Fibroblast of mammary gland (primary cell): ENCODE data around the gene USP2.

ENCODE experiments used
- DNase-seq: peaks from one replicate; pipeline ENCODE4 v3.0.0-alpha.2; 2010; ENCODE audit warnings: low read depth
- H3K4me3 ChIP-seq: 2 replicates; pipeline ENCODE4 v1.5.1; 2011; ENCODE audit warnings: low read depth, mild to moderate bottlenecking, low read length, moderate library complexity; ENCODE audit not compliant: control insufficient read depth
- CTCF ChIP-seq: conservative IDR thresholded peaks from 2 replicates; pipeline ENCODE4 v1.5.1; 2011; ENCODE audit warnings: low read depth, low read length, inconsistent platforms; ENCODE audit not compliant: control insufficient read depth, insufficient read depth

Gene USP2

GRCh38 chr11:119357074-119357473, 24.4 kb downstream of the USP2 start:
- DNase-seq = no peak
- H3K4me3 ChIP-seq = peak overlapping the region; percentile 61
- TF ChIP-seq CTCF = no peak

- peak; percentile 73 for DNase-seq
- peak overlapping the region; percentile 61 for H3K4me3 ChIP-seq
Observed at GRCh38 chr11:119356349-119357031, 25.0 kb downstream of the USP2 start.

GRCh38 chr11:119355091-119355843, 26.2 kb downstream of the USP2 start:
- no peak for DNase-seq
- no peak overlapping the region for H3K4me3 ChIP-seq
- no peak for TF ChIP-seq CTCF

More at GRCh38 chr11:119356349-119357031, 25.0 kb downstream of the USP2 start:
- TF ChIP-seq CTCF = peak; percentile 62

- DNase-seq = no peak
- no peak for TF ChIP-seq CTCF
- no peak overlapping the region for H3K4me3 ChIP-seq
Observed at GRCh38 chr11:119352857-119353260, 28.6 kb downstream of the USP2 start.

GRCh38 chr11:119351232-119351631, 30.3 kb downstream of the USP2 start:
- no peak overlapping the region for H3K4me3 ChIP-seq
- no peak for DNase-seq
- TF ChIP-seq CTCF = no peak

GRCh38 chr11:119350302-119350701, 31.2 kb downstream of the USP2 start:
- no peak for TF ChIP-seq CTCF
- H3K4me3 ChIP-seq = no peak overlapping the region
- DNase-seq = no peak
